Endothelial cell of umbilical vein (primary cell): ENCODE measurements around the gene NPHS1. TPM values are rescaled to one million over a fixed set of nuclear protein-coding genes. Genes with fewer than 3 reads are reported as not detected.
A peak's percentile ranks its signal among the peaks of the same experiment; 100 is the strongest.

Experiments
- BruUV-seq: library from RNA; stranded (reverse); fragments of 400-500 nt; replicated peaks from 2 replicates; lab custom pipeline; 2021; lab: Mats Ljungman, UMichigan
- CTCF ChIA-PET: fragments of 300-600, 350-600 bp; sonication (Branson Sonifier 250); formaldehyde crosslinking; loops from one replicate; lab custom pipeline; 2021; ENCODE audit warnings: antibody characterized with exemption, inconsistent platforms; lab: Charles Lee
- POLR2A ChIA-PET: fragments of 300-600, 350-600 bp; sonication (Branson Sonifier 250); formaldehyde crosslinking; loops from one replicate; lab custom pipeline; 2021; ENCODE audit warnings: antibody characterized with exemption, inconsistent platforms; lab: Charles Lee
- DNase-seq: peaks from one replicate; pipeline ENCODE4 v3.0.0-alpha.2; 2011; ENCODE audit warnings: low read depth, low spot score
- FAIRE-seq: peaks from 2 replicates; lab custom pipeline; 2011; peaks lifted over from hg19 to GRCh38; lab: Jason Lieb, UNC
- H2AFZ ChIP-seq: 2 replicates; pipeline ENCODE4 v1.6.0; 2012; ENCODE audit warnings: low read depth, low read length, control low read depth, inconsistent platforms
- H3K27ac ChIP-seq: 2 replicates; pipeline ENCODE4 v1.5.1; 2011; ENCODE audit warnings: low read depth, mild to moderate bottlenecking, control low read depth, low read length, moderate library complexity; ENCODE audit not compliant: insufficient read depth
- H3K27me3 ChIP-seq, 2 experiments: 2 replicates each; pipeline versions ENCODE4 v1.6.0 to v1.6.1; 2011; ENCODE audit warnings: low read length in 2 of 2, mixed read lengths in 1 of 2; ENCODE audit not compliant: control insufficient read depth in 2 of 2, insufficient read depth in 2 of 2
- H3K36me3 ChIP-seq, 2 experiments: 2 replicates in 1 of 2; 3 replicates in 1 of 2; pipeline ENCODE4 v1.5.1; 2011; ENCODE audit warnings: low read length in 2 of 2, mild to moderate bottlenecking in 1 of 2, moderate library complexity in 1 of 2; ENCODE audit not compliant: control insufficient read depth in 2 of 2, insufficient read depth in 2 of 2; ENCODE audit errors: extremely low read depth in 1 of 2
- H3K4me1 ChIP-seq: 3 replicates; pipeline ENCODE4 v1.5.1; 2011; ENCODE audit warnings: mild to moderate bottlenecking, low read length; ENCODE audit not compliant: control insufficient read depth, insufficient read depth; ENCODE audit errors: extremely low read depth
- H3K4me2 ChIP-seq: 2 replicates; pipeline ENCODE4 v1.6.1; 2011; ENCODE audit warnings: low read length, control low read depth, mixed read lengths; ENCODE audit not compliant: insufficient read depth
- H3K4me3 ChIP-seq, 3 experiments: fragments of 200-600 bp in 1 of 3; sonication (generic), shearing (Covaris generic) in 1 of 3; replicated peaks in 1 of 3; 2 replicates each; pipeline ENCODE4 v1.5.1; 2011 to 2016; ENCODE audit warnings: control low read depth in 3 of 3, low read length in 3 of 3, mild to moderate bottlenecking in 2 of 3, inconsistent platforms in 1 of 3, low read depth in 1 of 3, moderate library complexity in 1 of 3; ENCODE audit not compliant: insufficient read depth in 1 of 3
- H3K79me2 ChIP-seq: 2 replicates; pipeline ENCODE4 v1.6.0; 2012; ENCODE audit warnings: low read length, inconsistent platforms; ENCODE audit not compliant: control insufficient read depth, insufficient read depth
- H3K9ac ChIP-seq: replicated peaks from 2 replicates; pipeline ENCODE3; 2011; ENCODE audit warnings: low read length, control low read depth; ENCODE audit not compliant: insufficient read depth; ENCODE audit errors: extremely low read depth
- H3K9me1 ChIP-seq: replicated peaks from 3 replicates; pipeline ENCODE4 v1.6.0; 2011; ENCODE audit warnings: mild to moderate bottlenecking, low read length; ENCODE audit not compliant: control insufficient read depth, insufficient read depth; ENCODE audit errors: extremely low read depth
- H3K9me3 ChIP-seq: replicated peaks from 2 replicates; pipeline ENCODE4 v1.5.1; 2012; ENCODE audit warnings: low read length, inconsistent platforms; ENCODE audit not compliant: control insufficient read depth, insufficient read depth
- H4K20me1 ChIP-seq: replicated peaks from 2 replicates; pipeline ENCODE3; 2011; ENCODE audit warnings: mild to moderate bottlenecking, low read length; ENCODE audit not compliant: control insufficient read depth, insufficient read depth; ENCODE audit errors: extremely low read depth
- EZH2 ChIP-seq: IDR thresholded peaks from 2 replicates; pipeline ENCODE4 v1.6.1; 2012; ENCODE audit warnings: borderline replicate concordance, low read depth, mild to moderate bottlenecking, moderate library complexity, low read length, inconsistent platforms; ENCODE audit not compliant: severe bottlenecking
- JUN ChIP-seq: IDR thresholded peaks from 2 replicates; pipeline ENCODE4 v1.6.1; 2011; ENCODE audit warnings: borderline replicate concordance, low read depth; ENCODE audit not compliant: insufficient read length, insufficient read depth
- POLR2A ChIP-seq: IDR thresholded peaks from 2 replicates; pipeline ENCODE4 v1.6.1; 2012; ENCODE audit warnings: low read depth, mild to moderate bottlenecking, control low read depth, low read length
- dilution Hi-C: fragments of 300-500 bp; cut with MboI; formaldehyde crosslinking; loops from one replicate; pipeline ENCODE4 v1.15.0; 2019; ENCODE audit warnings: low sequenced_read_pairs; ENCODE audit not compliant: extremely low pct_ligation_motif_present
- intact Hi-C: fragments of 100-400 bp; cut with micrococcal nuclease; formaldehyde crosslinking; loops from one replicate; pipeline ENCODE4 v1.10.0; 2022
- polyA plus RNA-seq, 4 experiments: library from polyadenylated mRNA; depleted of rRNA in 3 of 4; stranded (reverse) in 3 of 4; unstranded in 1 of 4; fragments of >200 nt; gene quantifications; 2 replicates each; pipeline versions ENCODE4 v1.2.1 to v1.2.3, GENCODE V29; 2011 to 2012; ENCODE audit warnings: missing spikeins in 1 of 4
- total RNA-seq: library from RNA; stranded (reverse); gene quantifications from 2 replicates; pipeline ENCODE4 v1.2.3, GENCODE V29; 2021

The NPHS1 gene
- total and polyA plus RNA-seq, 2 donors (not counting 3 experiments of a cell fraction or from before 2014, with no cell fraction given), result not detected

GRCh38 chr19:35869327-35870123, 17.2 kb upstream of the NPHS1 start:
- intact Hi-C loops, result no loop called here
- ChIA-PET CTCF (interaction anchor here (1.0 to 1.4 kb wide), 2 partner anchors 10 to 22 kb away, joined by 3 to 4 read pairs; no protein-coding TSS in a partner anchor), POLR2A (no interaction called here)
- no peaks in the 10 kb centered on the region for H3K9me1 ChIP-seq
- FAIRE-seq (peak; percentile 87), DNase-seq (peak; percentile 80)
- TF ChIP-seq POLR2A (no peak), EZH2 (peak; percentile 19)
- peak overlapping the region; percentile 51 for H3K4me2 ChIP-seq
- no peak overlapping the region for H3K27ac ChIP-seq
- dilution Hi-C loops, result no loop called here
- H3K4me3 ChIP-seq, result no peak overlapping the region
- H3K9ac ChIP-seq, result no peak overlapping the region
- H3K4me1 ChIP-seq, result peaks cover 4% of the 10 kb centered on the region
- no peaks in the 10 kb centered on the region for H3K36me3 ChIP-seq
- H3K9me3 ChIP-seq, result no peaks in the 10 kb centered on the region
- H2AFZ ChIP-seq, result peak overlapping the region; percentile 72
- H3K27me3 ChIP-seq, result peaks cover 2 to 7% of the 10 kb centered on the region in 2 experiments
- BruUV-seq, result no TSS peak
- no peaks in the 10 kb centered on the region for H3K79me2 ChIP-seq
- no peaks in the 10 kb centered on the region for H4K20me1 ChIP-seq

GRCh38 chr19:35868823-35869326, 16.6 kb upstream of the NPHS1 start:
- Histone ChIP-seq H3K9me1 (no peaks in the 10 kb centered on the region), H3K4me1 (peaks cover 4% of the 10 kb centered on the region), H4K20me1 (no peaks in the 10 kb centered on the region), H3K36me3 (no peaks in the 10 kb centered on the region), H3K79me2 (no peaks in the 10 kb centered on the region), H3K27ac (no peak overlapping the region), H3K9me3 (no peaks in the 10 kb centered on the region), H2AFZ (no peak overlapping the region), H3K9ac (no peak overlapping the region), H3K4me3 (peak overlapping the region in 2 of 3 experiments; percentile 19 to 20), H3K4me2 (peak overlapping the region; percentile 43), H3K27me3 (peaks cover 2 to 7% of the 10 kb centered on the region in 2 experiments)
- DNase-seq (no peak), FAIRE-seq (no peak)
- dilution Hi-C loops (no loop called here), intact Hi-C loops (no loop called here)
- ChIA-PET CTCF (interaction anchor here (1.4 kb wide), 1 partner anchor 11 kb away, joined by 4 read pairs; no protein-coding TSS in a partner anchor), POLR2A (no interaction called here)
- TF ChIP-seq EZH2, result peak; percentile 42
- no peak for TF ChIP-seq JUN
- BruUV-seq, result no TSS peak
